Uterus (tissue), 2 donors: Measurements from ENCODE around the gene VWC2.

ENCODE experiments used
- POLR2A ChIP-seq, 2 donors: fragments of 450-650 bp; IDR thresholded peaks; one replicate each; pipeline ENCODE4 v1.6.1; 2016; ENCODE audit warnings: antibody characterized with exemption in 2 of 2, mild to moderate bottlenecking in 1 of 2, moderate library complexity in 1 of 2
- TF ChIP-seq, protein P1 (sequence below), 4 experiments: fragments of 200-600 bp in 2 of 4; fragments of 450-650 bp in 2 of 4; sonication (generic) in 2 of 4; IDR thresholded peaks; one replicate each; pipeline ENCODE4 v1.5.1; 2016 to 2019; ENCODE audit warnings: antibody characterized with exemption in 4 of 4, mild to moderate bottlenecking in 2 of 4, moderate library complexity in 1 of 4

DNA sequence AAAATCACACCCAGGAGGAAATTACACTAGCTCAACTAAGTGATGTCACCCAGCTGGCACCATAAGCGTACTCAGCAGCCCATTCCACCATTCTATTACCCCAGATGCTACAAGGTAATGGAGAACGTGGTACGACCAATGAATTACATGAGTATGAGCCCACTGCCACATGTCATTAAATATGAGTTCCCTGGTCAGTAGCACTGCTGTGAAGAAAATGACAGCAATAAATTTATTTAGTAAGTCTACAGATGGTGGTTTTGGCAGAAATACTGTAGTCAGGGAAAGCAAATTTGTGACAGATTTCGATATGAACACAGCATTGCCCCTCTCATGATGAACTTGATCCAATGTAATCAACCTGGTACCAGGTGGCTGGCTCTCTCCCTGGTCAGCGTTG is 154.2 kb downstream of the VWC2 start:
- no peak for TF ChIP-seq POLR2A (IDR thresholded peaks at IDR 0.05)
- TF ChIP-seq, protein P1, sequence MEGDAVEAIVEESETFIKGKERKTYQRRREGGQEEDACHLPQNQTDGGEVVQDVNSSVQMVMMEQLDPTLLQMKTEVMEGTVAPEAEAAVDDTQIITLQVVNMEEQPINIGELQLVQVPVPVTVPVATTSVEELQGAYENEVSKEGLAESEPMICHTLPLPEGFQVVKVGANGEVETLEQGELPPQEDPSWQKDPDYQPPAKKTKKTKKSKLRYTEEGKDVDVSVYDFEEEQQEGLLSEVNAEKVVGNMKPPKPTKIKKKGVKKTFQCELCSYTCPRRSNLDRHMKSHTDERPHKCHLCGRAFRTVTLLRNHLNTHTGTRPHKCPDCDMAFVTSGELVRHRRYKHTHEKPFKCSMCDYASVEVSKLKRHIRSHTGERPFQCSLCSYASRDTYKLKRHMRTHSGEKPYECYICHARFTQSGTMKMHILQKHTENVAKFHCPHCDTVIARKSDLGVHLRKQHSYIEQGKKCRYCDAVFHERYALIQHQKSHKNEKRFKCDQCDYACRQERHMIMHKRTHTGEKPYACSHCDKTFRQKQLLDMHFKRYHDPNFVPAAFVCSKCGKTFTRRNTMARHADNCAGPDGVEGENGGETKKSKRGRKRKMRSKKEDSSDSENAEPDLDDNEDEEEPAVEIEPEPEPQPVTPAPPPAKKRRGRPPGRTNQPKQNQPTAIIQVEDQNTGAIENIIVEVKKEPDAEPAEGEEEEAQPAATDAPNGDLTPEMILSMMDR (IDR thresholded peaks at IDR 0.05): no peak
